Spleen (tissue), 11 donors: Measurements from ENCODE around the gene INPP4A. TPM values are rescaled to one million over a fixed set of nuclear protein-coding genes. Genes with fewer than 3 reads are reported as not detected.
A peak's percentile ranks its signal among the peaks of the same experiment; 100 is the strongest.

ENCODE experiments used
- DNase-seq: peaks from one replicate; pipeline ENCODE4 v3.0.0-alpha.2; 2020
- H3K27ac ChIP-seq, 8 donors: fragments of 200-600 bp; sonication (generic) in 7 of 8; 1 replicate in 4 of 8; 2 replicates in 4 of 8; pipeline versions ENCODE4 v1.5.0 to v1.8.0; 2016 to 2021; ENCODE audit warnings: inconsistent platforms in 4 of 8, mild to moderate bottlenecking in 4 of 8, moderate library complexity in 1 of 8
- H3K27me3 ChIP-seq, 7 donors: fragments of 200-600 bp; sonication (generic) in 6 of 7; replicated peaks in 1 of 7; 1 replicate in 4 of 7; 2 replicates in 3 of 7; pipeline versions ENCODE4 v1.5.0 to v1.8.0; 2016 to 2021; ENCODE audit warnings: inconsistent platforms in 3 of 7, mild to moderate bottlenecking in 1 of 7
- H3K36me3 ChIP-seq, 6 donors: fragments of 200-600 bp; sonication (generic) in 5 of 6; 1 replicate in 4 of 6; 2 replicates in 2 of 6; pipeline versions ENCODE4 v1.5.0 to v1.8.0; 2016 to 2021; ENCODE audit warnings: inconsistent platforms in 2 of 6
- H3K4me1 ChIP-seq, 6 donors: fragments of 200-600 bp; sonication (generic) in 5 of 6; 1 replicate in 3 of 6; 2 replicates in 3 of 6; pipeline versions ENCODE4 v1.5.0 to v1.8.0; 2016 to 2021; ENCODE audit warnings: inconsistent platforms in 3 of 6
- H3K4me3 ChIP-seq, 8 donors: fragments of 200-600 bp; sonication (generic) in 7 of 8; 1 replicate in 4 of 8; 2 replicates in 4 of 8; pipeline versions ENCODE4 v1.5.0 to v1.8.0; 2016 to 2021; ENCODE audit warnings: inconsistent platforms in 4 of 8, mild to moderate bottlenecking in 4 of 8, moderate library complexity in 2 of 8
- H3K9me3 ChIP-seq, 8 donors: fragments of 200-600 bp; sonication (generic) in 7 of 8; 1 replicate in 4 of 8; 2 replicates in 4 of 8; pipeline versions ENCODE4 v1.5.0 to v1.8.0; 2016 to 2021; ENCODE audit warnings: inconsistent platforms in 4 of 8
- POLR2A ChIP-seq, 3 donors: fragments of 450-650 bp; IDR thresholded peaks; one replicate each; pipeline ENCODE4 v1.5.1; 2017; ENCODE audit warnings: antibody characterized with exemption in 3 of 3, mild to moderate bottlenecking in 1 of 3
- POLR2AphosphoS5 ChIP-seq, 3 donors: sonication (generic); formaldehyde crosslinking; IDR thresholded peaks; one replicate each; pipeline ENCODE4 v1.5.1; 2017; ENCODE audit warnings: antibody characterized with exemption in 3 of 3
- WGBS, 5 donors: extraction: QIAGEN DNeasy Blood & Tissue Kit in 3 of 5; methylation state at CpG; one replicate each; pipeline versions ENCODE4 v1.1.5 to v1.1.7; 2013 to 2018; 5-methylcytosine and 5-hydroxymethylcytosine counted together
- intact Hi-C: fragments of 100-400 bp; cut with DNase I; formaldehyde crosslinking; loops from one replicate; pipeline ENCODE4 v1.15.0; 2023; ENCODE audit warnings: low total_unique reads
- polyA plus RNA-seq, 3 donors: library from polyadenylated mRNA; stranded (reverse); fragments of 200-250 nt; gene quantifications; one replicate each; pipeline ENCODE4 v1.2.1, GENCODE V29; 2013
- total RNA-seq, 7 donors: library from RNA; depleted of rRNA in 3 of 7; stranded (reverse); fragments of >200 nt in 3 of 7; fragmentation: NEBNext Ultra II Directional in 4 of 7; extraction: Animal tissue kit (Norgen Biotek cat#: 25700) in 4 of 7; gene quantifications; one replicate each; pipeline versions ENCODE4 v1.1.0 to v1.2.1, GENCODE V29; 2016 to 2021
- TF ChIP-seq, protein P1 (sequence below), 11 experiments: fragments of 200-600 bp in 7 of 11; fragments of 450-650 bp in 4 of 11; sonication (generic) in 4 of 11; IDR thresholded peaks in 8 of 11; conservative IDR thresholded peaks in 3 of 11; 1 replicate in 7 of 11; 2 replicates in 4 of 11; pipeline versions ENCODE4 v1.4.0 to v1.8.0; 2016 to 2021; ENCODE audit warnings: antibody characterized with exemption in 11 of 11, inconsistent platforms in 4 of 11, mild to moderate bottlenecking in 1 of 11
- donor health status: healthy with polysubstance abuse.
- donor health status: DM: no; HTN: no; CAD: no; lungs with moderate emphysema.
- donor health status: DM: no; HTN: no; CAD: no.
- donor health status: Bipolar disorder and iron deficiency.
- donor health status: healthy.
- donor health status: DM: no; HTN: no; CAD: no.
- donor health status: DM: yes; HTN: yes; CAD: no.

Gene INPP4A
- total and polyA plus RNA-seq, 10 donors: 6.4 to 102 (median 69.2) TPM

DNA sequence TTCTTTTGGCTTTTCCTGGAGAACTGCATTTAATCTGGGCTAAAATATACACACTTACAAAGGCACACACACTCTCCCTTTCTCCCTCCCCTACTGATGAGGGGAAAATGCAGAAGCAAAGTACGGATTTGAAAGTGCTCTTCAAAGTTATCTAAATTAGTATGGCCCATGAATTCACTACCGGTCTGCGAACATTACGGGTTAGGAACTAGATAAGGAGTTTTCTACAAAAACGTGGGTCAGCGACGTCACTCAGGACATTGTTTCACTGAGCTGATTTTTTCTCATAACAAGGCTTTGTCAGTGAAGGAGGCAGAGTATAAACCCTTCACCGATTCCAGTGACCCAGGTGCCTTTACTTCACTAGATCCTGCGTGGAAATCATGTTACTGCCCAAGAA, 116.4 kb downstream of the INPP4A start:
- intact Hi-C loops: no loop called here
- Histone ChIP-seq H3K36me3 (peaks cover 0 to 99% (median 60%) of the 10 kb centered on the region in 6 donors), H3K4me1 (peaks cover 0 to 32% (median 5%) of the 10 kb centered on the region in 6 donors), H3K27ac (no peak overlapping the region), H3K27me3 (no peaks in the 10 kb centered on the region), H3K9me3 (no peaks in the 10 kb centered on the region), H3K4me3 (no peak overlapping the region)
- TF ChIP-seq POLR2A (IDR thresholded peaks at IDR 0.05) (no peak), POLR2AphosphoS5 (IDR thresholded peaks at IDR 0.05) (no peak)
- TF ChIP-seq, protein P1, sequence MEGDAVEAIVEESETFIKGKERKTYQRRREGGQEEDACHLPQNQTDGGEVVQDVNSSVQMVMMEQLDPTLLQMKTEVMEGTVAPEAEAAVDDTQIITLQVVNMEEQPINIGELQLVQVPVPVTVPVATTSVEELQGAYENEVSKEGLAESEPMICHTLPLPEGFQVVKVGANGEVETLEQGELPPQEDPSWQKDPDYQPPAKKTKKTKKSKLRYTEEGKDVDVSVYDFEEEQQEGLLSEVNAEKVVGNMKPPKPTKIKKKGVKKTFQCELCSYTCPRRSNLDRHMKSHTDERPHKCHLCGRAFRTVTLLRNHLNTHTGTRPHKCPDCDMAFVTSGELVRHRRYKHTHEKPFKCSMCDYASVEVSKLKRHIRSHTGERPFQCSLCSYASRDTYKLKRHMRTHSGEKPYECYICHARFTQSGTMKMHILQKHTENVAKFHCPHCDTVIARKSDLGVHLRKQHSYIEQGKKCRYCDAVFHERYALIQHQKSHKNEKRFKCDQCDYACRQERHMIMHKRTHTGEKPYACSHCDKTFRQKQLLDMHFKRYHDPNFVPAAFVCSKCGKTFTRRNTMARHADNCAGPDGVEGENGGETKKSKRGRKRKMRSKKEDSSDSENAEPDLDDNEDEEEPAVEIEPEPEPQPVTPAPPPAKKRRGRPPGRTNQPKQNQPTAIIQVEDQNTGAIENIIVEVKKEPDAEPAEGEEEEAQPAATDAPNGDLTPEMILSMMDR (IDR thresholded peaks at IDR 0.05 in 8 of 11, conservative IDR thresholded peaks at IDR 0.05 in 3 of 11): no peak
- WGBS, 5 donors: 93 to 96% (median 95%) methylated on average over 9 of the region's 9 CpGs
- no peak for DNase-seq

- H3K27me3 ChIP-seq: no peaks in the 10 kb centered on the region
- H3K9me3 ChIP-seq: no peaks in the 10 kb centered on the region
- peaks cover 0 to 100% (median 67%) of the 10 kb centered on the region in 6 donors for H3K36me3 ChIP-seq
- intact Hi-C loops: no loop called here
- no peak overlapping the region for H3K4me3 ChIP-seq
- DNase-seq: no peak
- H3K27ac ChIP-seq: no peak overlapping the region
- 92 to 94% (median 93%) methylated on average over 13 of the region's 13 CpGs for WGBS, 5 donors
- TF ChIP-seq POLR2AphosphoS5 (IDR thresholded peaks at IDR 0.05): no peak
- no peak for TF ChIP-seq POLR2A (IDR thresholded peaks at IDR 0.05)
- TF ChIP-seq, protein P1 (IDR thresholded peaks at IDR 0.05 in 8 of 11, conservative IDR thresholded peaks at IDR 0.05 in 3 of 11): no peak
- peaks cover 0 to 21% (median 0%) of the 10 kb centered on the region in 6 donors for H3K4me1 ChIP-seq
Measured at GRCh38 chr2:98561902-98562695, 117.4 kb downstream of the INPP4A start.

DNA sequence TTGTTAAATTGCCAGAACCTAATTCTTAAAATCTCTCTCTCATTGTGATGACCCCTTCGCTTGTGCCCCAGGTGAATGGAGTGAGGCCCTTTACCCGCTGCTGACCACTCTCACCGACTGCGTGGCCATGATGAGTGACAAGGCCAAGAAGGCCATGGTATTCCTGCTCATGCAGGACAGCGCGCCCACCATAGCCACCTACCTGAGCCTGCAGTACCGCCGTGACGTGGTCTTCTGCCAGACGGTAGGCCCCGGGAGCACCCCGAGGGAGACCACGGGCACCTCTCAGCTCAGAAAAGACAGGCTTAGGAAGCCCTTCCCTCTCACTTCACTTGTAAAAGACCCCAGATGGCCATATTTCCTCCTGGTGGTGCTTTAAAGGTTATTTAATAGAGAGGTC, 118.7 kb downstream of the INPP4A start:
- Histone ChIP-seq H3K4me1 (peaks cover 0 to 18% (median 0%) of the 10 kb centered on the region in 6 donors), H3K36me3 (peaks cover 0 to 100% (median 76%) of the 10 kb centered on the region in 6 donors), H3K27ac (no peak overlapping the region), H3K4me3 (no peak overlapping the region), H3K27me3 (no peaks in the 10 kb centered on the region), H3K9me3 (no peaks in the 10 kb centered on the region)
- intact Hi-C loops: no loop called here
- WGBS, 5 donors: 96 to 99% (median 98%) methylated on average over 11 to 13 of the region's 13 CpGs
- DNase-seq: no peak
- TF ChIP-seq POLR2AphosphoS5 (IDR thresholded peaks at IDR 0.05) (no peak), POLR2A (IDR thresholded peaks at IDR 0.05) (no peak)
- TF ChIP-seq, protein P1 (IDR thresholded peaks at IDR 0.05 in 8 of 11, conservative IDR thresholded peaks at IDR 0.05 in 3 of 11): no peak

GRCh38 chr2:98564541-98565132, 120.0 kb downstream of the INPP4A start:
- Histone ChIP-seq H3K9me3 (no peaks in the 10 kb centered on the region), H3K27ac (no peak overlapping the region), H3K36me3 (peaks cover 0 to 100% (median 82%) of the 10 kb centered on the region in 6 donors), H3K27me3 (no peaks in the 10 kb centered on the region), H3K4me3 (no peak overlapping the region), H3K4me1 (peaks cover 0 to 9% (median 0%) of the 10 kb centered on the region in 6 donors)
- intact Hi-C loops: no loop called here
- WGBS, 5 donors: 78 to 89% (median 81%) methylated on average over 16 to 17 of the region's 17 CpGs
- TF ChIP-seq POLR2AphosphoS5 (IDR thresholded peaks at IDR 0.05): peak in 2 of 3 donors; percentile 12 to 33
- TF ChIP-seq POLR2A (IDR thresholded peaks at IDR 0.05): no peak
- no peak for DNase-seq
